HEK293T (cell line): ENCODE results near the gene BRD4.

ENCODE experiments used
- FOXA1 ChIP-seq: fragments of 450-650 bp; IDR thresholded peaks from 2 replicates; pipeline ENCODE4 v1.6.1; 2016; ENCODE audit warnings: mild to moderate bottlenecking
- FOXK2 ChIP-seq: fragments of 450-650 bp; IDR thresholded peaks from 2 replicates; pipeline ENCODE4 v1.6.1; 2016; ENCODE audit warnings: mild to moderate bottlenecking
- NFRKB ChIP-seq: fragments of 450-650 bp; IDR thresholded peaks from 2 replicates; pipeline ENCODE4 v1.6.1; 2016; ENCODE audit warnings: mild to moderate bottlenecking, moderate library complexity
- SP1 ChIP-seq: fragments of 450-650 bp; IDR thresholded peaks from 2 replicates; pipeline ENCODE4 v1.6.1; 2017
- SUZ12 ChIP-seq: fragments of 450-650 bp; IDR thresholded peaks from 2 replicates; pipeline ENCODE4 v1.6.1; 2016; ENCODE audit warnings: mild to moderate bottlenecking

GRCh38 chr19:15303105-15303780 is 29.1 kb downstream of the BRD4 start:
- TF ChIP-seq FOXK2, result no peak
- TF ChIP-seq SP1, result no peak
- no peak for TF ChIP-seq NFRKB
- no peak for TF ChIP-seq SUZ12
- no peak for TF ChIP-seq FOXA1
